ENCODE results near the gene DLG5.
A peak's percentile ranks its signal among the peaks of the same experiment; 100 is the strongest.

The DLG5 gene

DNA sequence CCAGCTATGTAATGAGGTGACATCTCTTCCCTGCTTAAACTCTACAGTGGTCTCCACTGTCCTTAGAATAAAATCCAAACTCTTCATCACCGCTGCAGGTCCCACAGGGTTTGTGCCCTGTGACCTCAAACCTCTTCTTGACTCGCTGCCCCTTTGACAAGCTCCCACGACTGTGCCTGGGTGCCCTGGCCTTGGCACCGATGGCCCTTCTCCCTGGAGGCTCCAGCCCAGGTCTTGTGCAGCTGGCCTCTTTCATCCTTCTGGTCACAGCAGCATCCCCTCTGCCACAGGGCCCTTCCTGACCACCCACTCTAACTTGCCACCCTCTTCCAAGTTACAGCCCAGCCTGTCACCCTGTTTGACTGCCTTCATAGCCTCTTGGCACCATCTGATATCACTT lies 108.2 kb downstream of the DLG5 start:
- DNase-seq (ENCODE audit: low read depth) = no peak

DNA sequence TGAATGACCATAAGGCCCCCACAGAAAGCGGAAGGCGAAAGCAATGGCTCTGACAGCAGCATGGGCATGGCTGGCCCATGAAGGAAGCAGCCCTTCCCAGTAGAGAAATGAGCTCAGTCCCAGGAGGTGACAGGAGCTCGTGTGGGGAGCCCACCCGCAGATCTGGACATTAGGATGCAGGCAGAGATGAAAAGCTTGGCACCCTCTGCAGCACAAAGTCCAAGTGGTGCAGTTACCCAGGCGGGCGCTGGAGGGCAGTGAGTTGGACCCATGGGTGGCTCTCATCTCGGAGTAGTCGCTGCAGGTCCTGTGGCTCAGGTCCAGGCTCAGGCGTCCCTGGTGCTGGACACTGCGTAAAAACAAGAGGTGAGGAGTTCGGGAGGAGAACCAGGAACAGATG lies 109.0 kb downstream of the DLG5 start:
- DNase-seq (ENCODE audit: low read depth) = no peak

DNA sequence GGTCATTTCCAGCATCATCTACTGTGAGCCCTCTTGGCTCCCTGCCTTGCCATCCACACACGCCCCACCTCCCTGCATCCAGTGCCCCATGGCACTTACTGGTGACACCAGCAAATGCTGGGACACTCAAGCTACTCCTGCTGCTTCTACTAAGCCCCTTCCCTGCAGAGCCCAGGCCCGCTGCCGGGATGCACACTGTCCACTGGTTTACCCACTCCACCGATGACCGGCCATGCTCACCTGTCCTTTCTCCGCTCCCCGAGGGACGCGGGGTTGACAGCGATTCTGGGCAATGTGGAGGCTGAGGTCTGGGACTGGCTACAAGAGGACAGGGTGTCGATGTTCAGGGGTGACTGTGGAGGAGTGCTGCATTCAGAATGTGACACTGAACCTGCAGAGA lies 110.2 kb downstream of the DLG5 start:
- no peak for DNase-seq (ENCODE audit: low read depth)

DNA sequence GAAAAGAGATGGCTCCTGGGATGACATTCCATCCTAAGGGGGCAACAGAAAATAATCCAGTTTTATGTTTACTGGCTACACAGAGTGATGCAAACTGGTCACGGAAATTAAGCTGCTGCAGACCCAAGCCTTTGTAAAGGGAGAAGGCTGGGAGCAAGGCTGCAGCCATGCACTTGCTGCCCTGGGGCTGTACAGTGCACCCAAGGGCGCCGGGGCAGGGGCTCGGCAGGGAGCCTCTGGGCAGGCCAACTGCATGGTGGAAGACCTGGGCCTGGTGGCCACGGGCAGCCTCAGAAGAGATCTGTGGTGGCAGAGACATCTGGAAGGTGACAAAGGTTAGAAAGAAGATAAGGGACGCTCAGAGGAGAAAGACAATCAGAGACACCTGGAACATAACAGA lies 113.8 kb downstream of the DLG5 start:
- no peak for DNase-seq (ENCODE audit: low read depth)

DNA sequence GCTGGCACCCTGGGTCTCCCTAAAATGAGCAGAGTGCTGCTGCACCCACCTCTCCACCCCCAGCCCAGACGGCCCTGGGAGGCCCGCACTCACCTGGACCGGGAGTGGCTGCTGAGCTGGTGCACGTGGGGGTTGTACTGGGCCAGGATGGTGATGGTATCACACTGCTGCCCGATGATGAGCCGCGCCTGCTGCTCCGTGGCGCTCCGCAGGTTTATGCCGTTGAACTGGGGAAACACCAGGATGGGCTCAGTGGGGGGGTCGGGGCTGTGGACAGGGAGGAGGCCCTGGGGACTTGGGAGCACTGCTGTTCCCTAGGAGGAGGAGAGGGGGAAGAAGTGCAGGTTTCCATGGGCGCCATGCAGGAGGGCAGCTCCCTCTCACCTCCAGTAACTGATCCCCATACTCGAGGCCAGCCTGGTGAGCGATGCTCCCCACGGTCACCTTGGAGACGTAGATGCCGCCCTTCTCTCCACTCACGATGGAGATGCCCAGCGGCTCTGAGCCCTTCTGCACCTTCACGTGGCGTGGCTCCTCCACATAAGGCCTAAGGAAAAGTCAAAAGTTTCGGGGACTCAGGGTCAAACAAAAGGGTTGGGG lies 114.6 kb downstream of the DLG5 start:
- no peak for DNase-seq (ENCODE audit: low read depth)

DNA sequence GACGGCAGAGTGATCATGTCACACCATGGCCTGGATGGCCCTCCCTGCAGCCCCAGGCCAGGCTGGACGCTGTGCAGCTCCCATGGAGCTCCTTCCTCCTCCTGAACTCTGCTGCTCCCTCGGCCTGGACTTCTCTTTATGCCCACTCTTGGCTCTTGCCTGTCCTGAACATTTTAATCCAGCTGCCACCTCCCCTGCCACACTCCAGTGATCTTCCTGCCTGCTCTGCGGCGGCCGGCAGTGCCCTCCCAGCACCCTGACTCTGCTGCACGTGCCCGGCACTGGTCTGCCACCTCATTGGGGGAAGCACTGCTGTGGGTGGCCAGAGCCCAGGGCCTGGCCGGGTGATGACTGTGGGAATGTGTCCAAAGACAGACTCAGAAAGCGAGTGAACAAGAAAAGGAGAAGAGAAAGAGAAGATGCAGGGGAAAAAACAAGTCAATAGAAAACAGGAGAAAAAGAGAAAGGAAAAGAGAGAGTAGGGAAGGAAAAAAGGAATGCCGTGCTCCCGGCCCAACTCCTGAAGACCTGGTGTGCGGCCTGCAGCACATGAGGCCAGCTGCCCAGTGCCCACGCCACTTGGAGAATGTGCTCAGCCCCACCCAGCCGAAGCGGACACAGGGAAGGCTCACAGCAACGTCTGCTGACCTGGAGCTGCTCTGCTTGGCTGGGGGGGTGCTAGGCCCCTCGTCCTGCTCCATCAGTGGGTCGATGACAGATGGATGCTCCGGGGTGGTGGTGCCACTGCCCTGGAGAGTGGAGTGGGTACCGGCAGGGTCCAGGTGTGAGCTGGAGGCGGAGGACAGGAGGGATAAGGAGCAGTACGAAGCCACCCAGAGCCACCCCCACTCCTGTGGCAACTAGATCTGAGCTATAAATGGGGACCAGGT lies 115.9 kb downstream of the DLG5 start:
- DNase-seq (ENCODE audit: low read depth) = no peak

DNA sequence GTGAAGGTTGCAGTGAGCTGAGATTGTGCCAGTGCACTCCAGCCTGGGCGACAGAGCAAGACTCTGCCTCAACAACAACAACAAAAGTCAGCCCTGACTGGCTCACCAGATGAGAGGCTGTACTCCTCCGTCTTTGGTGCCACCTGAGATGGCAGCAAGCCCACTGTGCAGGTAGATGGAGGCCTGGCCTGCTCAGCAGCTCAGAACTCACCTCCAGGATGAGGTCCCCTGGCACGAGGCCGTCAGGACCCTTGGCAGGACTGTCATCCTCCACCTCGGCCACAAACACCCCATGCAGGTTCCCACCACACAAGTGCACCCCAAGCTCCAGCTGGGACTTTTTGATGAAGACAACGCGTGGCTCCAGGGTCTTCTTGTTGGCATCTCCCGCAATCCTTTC lies 117.2 kb downstream of the DLG5 start:
- no peak for DNase-seq (ENCODE audit: low read depth)

DNA sequence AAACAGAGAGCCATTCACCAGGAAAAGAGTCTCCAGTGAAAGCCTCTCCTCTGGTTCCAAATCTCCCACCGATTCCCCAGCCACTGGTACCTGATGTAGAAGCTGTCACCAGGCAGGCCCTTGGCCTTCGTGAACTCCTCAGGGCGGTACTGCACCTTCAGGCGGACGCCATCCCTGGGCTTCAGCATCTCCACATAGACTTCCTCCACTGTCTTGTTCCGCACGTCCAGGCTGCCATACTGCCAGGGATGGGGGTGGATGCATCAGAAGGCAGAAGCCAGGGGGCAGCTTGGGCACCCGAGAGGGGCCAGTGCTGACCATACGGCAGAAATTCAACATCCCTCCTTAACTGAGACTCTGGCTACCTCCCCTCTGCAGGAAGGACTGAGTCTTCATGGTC lies 118.8 kb downstream of the DLG5 start:
- no peak for DNase-seq (ENCODE audit: low read depth)

DNA sequence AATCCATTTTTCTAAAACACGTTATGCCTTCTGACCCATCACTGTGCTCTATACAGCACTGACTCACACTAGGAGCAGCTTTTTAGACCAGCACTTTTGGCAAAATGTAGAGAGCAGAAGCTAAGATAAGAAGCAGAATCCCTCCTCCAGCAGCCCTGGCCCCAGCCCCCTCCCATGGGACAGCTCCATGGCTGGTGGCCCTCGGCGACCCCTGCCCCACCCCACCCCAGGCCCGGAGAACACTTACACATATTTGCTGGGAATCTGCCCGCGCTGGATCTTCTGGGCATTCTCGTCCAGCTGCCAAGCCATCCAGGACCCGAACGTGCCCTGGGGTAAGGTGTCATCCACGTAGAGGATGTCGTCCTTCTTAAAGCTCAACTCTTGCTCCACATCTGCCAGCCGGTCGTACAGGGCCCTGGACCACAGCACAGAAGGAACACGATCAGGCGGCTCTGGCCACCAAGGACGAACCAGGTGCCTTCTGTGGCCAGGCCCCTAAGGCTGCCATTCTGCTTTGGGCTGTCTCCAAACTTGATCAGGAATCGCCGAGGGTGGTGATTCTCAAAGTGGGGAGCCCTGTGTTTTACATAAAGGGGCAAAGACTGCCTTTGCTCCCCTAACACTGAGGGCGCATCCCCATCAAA lies 119.9 kb downstream of the DLG5 start:
- DNase-seq (ENCODE audit: low read depth) = no peak

DNA sequence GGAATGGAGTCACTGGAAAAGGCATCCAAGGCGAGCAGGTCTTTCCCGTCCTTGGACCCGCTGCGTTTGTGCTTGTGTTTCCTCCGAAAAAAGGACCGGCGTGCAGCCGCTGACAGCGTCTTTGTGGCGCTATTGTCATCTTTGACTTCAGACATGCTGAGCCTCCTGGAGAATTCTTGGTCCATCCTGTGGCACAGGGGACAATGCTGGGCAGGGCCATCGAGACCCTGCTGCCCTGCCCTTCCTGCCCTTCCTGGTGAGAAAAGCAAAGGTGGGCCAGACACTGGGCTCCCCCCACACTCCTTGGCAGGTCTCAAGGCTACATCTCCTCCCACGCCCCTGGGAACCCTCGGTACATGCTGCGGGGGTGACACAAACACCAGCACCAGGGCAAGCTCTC lies 120.9 kb downstream of the DLG5 start:
- no peak for DNase-seq (ENCODE audit: low read depth)

DNA sequence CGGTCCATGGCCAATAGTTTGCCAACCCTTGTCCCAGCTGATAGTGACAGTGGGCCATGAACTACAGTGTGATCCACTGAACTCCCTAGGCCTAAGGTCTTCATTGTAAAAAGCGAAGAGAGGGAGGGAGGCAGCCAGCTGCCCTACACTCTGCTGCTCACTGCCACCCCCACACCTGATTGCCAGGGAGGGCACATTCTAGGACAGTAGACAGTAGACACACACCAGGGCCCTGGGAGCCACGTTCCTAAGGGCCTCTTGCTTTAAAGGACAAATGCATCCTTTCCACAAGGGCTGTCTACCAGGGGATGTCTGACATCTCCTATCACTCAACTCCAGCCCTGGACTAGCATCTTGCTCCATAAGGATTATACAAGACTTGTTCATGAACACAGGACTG lies 122.2 kb downstream of the DLG5 start:
- no peak for DNase-seq (ENCODE audit: low read depth)

DNA sequence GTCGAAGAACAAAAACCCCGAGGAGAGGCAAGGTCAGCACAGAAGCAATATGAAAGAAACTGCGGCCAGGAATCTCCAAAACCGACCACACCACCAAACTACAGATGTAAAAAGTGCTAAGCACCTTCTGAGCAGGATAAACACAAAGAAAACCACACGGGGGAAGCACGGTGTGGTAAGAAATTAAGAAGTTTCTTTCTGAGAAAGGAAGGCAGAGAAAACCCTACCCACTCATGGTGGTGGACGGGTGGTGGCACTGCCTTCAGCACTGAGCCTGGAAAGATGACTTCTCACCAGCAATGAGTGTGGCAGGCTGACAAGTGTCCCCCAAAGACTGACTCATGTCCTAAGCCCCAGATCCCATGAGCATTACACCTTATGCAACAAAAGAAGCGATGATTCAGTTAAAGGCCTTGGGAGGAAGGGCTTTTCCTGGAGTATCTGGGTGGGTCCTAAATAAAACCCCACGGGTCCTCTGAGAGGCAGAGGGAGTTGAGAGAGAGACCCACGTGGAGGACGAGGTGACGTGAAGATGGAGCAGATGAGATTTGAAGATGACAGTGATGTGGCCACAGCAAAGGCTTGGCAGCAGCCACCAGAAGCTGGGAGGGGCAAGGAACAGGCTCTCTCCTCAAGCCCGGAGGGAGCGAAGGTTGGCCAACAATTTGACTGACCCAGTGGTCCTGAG lies 124.9 kb downstream of the DLG5 start:
- DNase-seq (ENCODE audit: low read depth) = peak; percentile 14

DNA sequence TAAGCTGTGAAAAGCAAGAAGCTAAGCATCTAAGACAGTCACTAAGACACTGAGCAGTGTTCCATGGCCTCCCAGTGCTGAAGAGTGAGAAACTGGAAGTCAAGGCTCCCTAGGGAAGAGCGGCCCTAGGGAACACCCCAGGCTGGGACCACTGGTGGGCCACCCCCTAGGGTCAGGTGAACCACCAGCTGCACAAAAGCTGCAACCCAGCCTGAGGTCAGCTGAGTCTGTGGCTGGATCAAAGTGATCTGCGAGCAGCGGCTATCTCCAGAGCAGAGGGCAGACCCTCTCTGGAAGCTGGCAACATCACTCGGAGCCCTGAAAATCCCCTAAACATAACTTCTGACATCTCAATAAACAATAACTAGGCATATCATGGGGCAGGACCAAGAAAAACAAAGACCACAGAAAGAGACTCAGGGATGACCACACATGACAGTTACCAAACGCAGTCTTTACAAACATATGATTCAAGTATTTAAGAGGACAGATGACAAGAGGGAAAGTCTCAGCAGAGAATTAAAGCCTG lies 125.8 kb downstream of the DLG5 start:
- DNase-seq (ENCODE audit: low read depth) = no peak

DNA sequence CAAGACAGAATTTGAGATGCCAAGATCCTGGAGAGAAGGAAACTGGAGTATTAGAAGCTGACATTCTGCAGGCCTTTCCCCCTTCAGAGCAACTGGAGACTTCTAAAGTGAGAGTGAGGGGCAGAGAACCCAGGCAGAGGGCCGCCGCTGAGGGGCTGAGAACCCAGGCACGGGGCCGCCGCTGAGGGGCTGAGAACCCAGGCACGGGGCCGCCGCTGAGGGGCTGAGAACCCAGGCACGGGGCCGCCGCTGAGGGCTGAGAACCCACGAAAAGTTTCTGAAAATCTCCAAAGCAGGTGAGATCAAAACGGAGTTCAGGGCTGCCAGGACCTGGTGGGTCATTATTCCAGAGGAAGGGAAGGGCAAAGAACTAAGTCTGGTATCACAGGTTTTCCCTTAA lies 126.2 kb downstream of the DLG5 start:
- DNase-seq (ENCODE audit: low read depth) = no peak

DNA sequence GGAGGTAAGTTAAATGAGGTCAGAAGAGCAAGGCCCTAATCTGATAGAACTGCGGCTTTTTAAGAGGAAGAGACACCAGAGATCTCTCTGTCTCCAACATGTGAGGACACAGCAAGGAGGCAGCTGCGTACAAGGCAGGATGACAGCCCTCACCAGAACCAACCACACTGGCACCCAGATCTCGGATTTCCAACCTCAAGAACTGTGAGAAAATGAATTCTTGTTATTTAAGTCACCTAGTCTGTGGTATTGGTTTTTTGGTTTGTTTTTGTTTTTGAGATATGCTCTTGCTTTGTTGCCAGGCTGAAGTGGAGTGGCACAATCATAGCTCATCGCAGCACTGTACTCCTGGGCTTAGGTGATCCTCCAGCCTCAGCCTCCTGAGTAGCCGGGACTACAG lies 127.2 kb downstream of the DLG5 start:
- no peak for DNase-seq (ENCODE audit: low read depth)

DNA sequence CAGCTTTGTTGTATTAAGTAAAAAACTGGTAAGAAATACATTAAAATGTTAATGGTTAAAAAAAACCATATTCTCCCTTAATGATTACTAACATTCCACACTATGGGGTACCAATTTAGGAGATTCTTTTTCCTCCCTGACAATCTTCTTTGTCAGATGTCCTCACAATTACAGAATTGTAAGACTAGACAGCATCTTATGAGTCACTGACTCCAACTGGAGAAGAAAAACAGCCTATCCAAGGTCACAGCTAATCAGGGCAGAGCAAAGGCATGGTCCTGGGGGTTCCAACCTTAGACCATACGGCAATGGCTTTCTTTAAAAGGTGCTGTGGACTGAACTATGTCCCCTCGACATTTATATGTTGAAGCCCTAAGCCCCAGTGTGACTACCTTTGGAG lies 127.6 kb downstream of the DLG5 start:
- DNase-seq (ENCODE audit: low read depth) = peak; percentile 3

DNA sequence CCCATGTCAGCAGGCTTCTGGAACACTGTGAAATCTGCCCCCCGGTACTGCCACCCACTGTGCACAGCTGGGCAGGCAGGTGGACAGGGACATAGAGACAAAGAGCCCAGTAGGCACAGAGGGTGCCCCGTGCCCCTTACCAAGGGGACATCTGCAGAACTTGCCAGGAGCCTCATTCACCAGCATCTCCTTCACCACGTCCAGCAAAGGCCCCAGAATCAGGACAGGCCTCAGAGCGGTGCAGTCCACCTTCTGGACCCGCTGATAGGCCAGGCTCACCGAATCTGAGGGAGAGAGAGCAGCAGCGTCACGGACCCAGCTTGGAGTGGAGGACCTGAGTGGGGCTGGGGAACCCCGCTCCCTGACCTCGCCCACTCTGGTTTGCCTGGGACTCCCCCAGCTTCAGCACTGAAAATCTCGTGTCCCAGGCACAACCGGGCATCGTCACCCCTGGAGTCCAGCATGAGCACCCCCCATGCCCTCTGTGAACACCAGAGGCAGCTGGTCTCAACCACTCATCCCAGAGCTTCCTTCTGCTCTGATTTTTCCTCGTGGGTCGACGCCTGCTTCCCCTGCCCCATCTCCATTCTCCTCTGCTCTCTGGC lies 130.1 kb downstream of the DLG5 start:
- DNase-seq (ENCODE audit: low read depth) = no peak

DNA sequence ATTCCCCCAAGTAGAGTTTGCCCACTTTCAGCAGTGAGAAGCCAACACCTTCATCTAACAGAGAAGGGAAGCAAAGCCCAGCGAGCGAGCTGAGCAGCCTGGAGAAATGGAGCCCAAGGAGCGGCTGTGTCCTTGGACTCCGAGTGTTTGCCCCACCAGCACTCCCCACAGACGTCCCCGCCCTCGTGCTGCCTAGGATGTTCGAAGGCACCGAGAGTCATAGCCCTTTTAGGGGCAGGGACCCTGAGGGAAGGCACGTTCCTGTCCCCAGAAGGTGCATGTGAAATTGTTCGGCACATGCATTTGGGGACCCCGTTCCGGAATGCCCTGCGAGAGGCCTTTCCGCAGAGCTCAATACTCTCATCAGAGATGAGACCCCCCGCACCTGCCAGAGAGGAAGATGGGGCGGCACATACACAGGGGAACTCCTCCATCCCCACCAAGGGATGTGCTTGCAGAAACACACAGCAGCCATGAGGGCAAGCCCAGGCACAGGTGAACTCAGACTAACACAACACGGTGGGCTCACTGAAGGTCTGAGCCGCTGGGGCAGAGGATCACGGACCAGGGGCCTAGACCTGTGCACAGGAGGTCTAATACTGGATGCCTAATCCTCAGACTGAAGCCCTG lies 131.0 kb downstream of the DLG5 start:
- DNase-seq (ENCODE audit: low read depth) = no peak

DNA sequence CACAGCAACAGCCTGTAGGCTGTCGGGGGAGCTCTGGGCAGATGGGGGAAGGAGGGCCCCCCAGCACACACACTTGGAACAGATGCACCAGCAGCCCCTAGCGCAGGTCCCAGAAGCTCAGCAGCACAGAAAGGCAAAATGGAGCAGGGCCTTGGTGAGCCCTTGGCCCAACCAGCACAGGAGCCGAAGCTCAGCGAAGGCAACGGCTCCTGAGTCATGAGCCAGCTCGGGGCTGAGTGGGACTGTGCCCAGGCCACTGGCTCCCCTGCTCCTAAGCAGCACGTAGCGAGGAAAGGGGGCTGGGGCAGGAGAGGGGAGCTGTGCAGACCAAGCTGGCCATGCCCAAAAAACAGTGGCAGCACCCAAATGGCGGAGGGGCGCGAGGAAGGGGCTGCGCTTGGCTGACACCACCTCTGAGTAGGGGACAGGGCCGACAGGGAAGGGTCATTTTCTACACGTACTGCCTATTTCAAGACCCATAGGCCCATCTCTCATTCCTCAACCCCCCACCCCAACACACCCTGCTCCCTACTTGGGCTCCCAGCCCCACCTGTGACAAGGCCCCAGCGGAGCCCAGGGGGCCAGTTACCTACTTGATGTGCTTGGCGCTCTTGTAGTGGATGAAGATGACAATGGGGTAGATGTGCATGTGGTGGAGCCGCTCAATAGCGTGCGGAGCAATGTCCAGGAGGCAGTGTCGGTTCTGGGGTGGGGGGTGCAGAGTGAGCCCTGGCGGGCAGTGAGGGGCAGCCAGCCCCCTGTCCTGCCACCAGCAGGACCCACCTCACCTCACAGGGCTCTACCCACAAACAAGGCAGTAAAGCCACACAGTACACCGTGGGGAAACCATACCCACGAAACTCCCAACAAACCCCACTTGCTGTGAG lies 132.1 kb downstream of the DLG5 start:
- DNase-seq (ENCODE audit: low read depth) = no peak

DNA sequence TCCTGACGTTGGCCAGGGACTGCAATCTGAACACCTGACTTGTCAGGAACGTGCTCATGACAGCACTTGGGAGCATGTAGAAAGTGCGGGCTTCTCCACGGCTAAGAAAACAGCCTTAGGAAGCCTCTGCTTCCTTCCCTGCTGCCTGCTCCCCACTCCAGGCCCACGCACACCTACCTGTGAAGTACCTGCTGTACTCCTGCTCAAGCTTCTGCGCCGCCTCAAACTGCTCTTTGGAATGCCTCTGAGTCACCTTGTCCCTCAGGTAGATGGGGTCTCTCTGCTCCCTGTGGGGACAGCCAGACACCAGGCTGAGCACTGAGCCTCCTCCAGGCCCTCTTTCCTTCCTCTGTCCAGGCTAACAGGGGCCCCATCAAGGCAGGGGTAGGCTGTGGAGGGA lies 132.7 kb downstream of the DLG5 start:
- no peak for DNase-seq (ENCODE audit: low read depth)

DNA sequence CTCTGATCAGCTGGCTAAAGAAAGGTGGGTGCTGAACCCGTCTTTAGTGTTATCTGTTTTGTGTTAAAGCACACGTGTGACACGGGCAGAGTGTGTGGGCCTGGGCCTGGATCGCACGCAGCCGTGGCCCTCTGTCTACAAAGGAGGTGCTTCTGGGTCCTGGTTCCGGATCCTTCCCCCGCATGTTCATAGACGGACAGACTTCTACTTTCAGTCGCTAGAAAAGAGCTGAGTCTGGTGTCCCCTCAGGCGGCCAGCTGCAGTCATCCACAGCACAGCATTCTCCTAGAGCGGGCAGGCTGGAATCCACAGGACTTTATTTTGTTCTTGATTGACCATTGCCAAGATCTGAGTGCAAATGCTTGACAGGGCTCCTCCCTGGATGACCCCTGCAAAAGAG lies 134.4 kb downstream of the DLG5 start:
- no peak for DNase-seq (ENCODE audit: low read depth)

All from stromal cell of bone marrow (primary cell).